ENCODE measurements around the gene OR4D10. TPM values are rescaled to one million over a fixed set of nuclear protein-coding genes. Genes with fewer than 3 reads are reported as not detected.

OR4D10 gene
- total and polyA plus RNA-seq, 2 experiments from 2014 or later = not detected

GRCh38 chr11:59479906-59480305 lies 6.8 kb downstream of the OR4D10 start (continued):
- TF ChIP-seq, protein P1, sequence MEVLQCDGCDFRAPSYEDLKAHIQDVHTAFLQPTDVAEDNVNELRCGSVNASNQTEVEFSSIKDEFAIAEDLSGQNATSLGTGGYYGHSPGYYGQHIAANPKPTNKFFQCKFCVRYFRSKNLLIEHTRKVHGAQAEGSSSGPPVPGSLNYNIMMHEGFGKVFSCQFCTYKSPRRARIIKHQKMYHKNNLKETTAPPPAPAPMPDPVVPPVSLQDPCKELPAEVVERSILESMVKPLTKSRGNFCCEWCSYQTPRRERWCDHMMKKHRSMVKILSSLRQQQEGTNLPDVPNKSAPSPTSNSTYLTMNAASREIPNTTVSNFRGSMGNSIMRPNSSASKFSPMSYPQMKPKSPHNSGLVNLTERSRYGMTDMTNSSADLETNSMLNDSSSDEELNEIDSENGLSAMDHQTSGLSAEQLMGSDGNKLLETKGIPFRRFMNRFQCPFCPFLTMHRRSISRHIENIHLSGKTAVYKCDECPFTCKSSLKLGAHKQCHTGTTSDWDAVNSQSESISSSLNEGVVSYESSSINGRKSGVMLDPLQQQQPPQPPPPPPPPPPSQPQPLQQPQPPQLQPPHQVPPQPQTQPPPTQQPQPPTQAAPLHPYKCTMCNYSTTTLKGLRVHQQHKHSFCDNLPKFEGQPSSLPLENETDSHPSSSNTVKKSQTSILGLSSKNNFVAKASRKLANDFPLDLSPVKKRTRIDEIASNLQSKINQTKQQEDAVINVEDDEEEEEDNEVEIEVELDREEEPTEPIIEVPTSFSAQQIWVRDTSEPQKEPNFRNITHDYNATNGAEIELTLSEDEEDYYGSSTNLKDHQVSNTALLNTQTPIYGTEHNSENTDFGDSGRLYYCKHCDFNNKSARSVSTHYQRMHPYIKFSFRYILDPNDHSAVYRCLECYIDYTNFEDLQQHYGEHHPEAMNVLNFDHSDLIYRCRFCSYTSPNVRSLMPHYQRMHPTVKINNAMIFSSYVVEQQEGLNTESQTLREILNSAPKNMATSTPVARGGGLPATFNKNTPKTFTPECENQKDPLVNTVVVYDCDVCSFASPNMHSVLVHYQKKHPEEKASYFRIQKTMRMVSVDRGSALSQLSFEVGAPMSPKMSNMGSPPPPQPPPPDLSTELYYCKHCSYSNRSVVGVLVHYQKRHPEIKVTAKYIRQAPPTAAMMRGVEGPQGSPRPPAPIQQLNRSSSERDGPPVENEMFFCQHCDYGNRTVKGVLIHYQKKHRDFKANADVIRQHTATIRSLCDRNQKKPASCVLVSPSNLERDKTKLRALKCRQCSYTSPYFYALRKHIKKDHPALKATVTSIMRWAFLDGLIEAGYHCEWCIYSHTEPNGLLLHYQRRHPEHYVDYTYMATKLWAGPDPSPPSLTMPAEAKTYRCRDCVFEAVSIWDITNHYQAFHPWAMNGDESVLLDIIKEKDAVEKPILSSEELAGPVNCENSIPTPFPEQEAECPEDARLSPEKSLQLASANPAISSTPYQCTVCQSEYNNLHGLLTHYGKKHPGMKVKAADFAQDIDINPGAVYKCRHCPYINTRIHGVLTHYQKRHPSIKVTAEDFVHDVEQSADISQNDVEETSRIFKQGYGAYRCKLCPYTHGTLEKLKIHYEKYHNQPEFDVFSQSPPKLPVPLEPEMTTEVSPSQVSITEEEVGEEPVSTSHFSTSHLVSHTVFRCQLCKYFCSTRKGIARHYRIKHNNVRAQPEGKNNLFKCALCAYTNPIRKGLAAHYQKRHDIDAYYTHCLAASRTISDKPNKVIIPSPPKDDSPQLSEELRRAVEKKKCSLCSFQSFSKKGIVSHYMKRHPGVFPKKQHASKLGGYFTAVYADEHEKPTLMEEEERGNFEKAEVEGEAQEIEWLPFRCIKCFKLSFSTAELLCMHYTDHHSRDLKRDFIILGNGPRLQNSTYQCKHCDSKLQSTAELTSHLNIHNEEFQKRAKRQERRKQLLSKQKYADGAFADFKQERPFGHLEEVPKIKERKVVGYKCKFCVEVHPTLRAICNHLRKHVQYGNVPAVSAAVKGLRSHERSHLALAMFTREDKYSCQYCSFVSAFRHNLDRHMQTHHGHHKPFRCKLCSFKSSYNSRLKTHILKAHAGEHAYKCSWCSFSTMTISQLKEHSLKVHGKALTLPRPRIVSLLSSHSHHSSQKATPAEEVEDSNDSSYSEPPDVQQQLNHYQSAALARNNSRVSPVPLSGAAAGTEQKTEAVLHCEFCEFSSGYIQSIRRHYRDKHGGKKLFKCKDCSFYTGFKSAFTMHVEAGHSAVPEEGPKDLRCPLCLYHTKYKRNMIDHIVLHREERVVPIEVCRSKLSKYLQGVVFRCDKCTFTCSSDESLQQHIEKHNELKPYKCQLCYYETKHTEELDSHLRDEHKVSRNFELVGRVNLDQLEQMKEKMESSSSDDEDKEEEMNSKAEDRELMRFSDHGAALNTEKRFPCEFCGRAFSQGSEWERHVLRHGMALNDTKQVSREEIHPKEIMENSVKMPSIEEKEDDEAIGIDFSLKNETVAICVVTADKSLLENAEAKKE (CRISPR knock-in tag; IDR thresholded peaks at IDR 0.05) = no peak
- no peak for TF ChIP-seq CTCF (conservative IDR thresholded peaks at IDR 0.05; ENCODE audit: low read depth in 2 of 2)

- Histone ChIP-seq H3K4me2 (no peak overlapping the region), H3K4me3 (no peak overlapping the region), H3K9me2 (ENCODE audit: insufficient read depth) (no peaks in the 10 kb centered on the region), H3K27ac (ENCODE audit: low read depth) (no peak overlapping the region), H3K36me3 (ENCODE audit: insufficient read depth) (no peaks in the 10 kb centered on the region), H3K27me3 (ENCODE audit: insufficient read depth) (no peaks in the 10 kb centered on the region), H3F3A (replicated peaks; ENCODE audit: low read depth) (no peaks in the 10 kb centered on the region), H3K4me1 (ENCODE audit: insufficient read depth) (no peaks in the 10 kb centered on the region), H4K20me1 (replicated peaks; ENCODE audit: insufficient read depth) (no peaks in the 10 kb centered on the region), H3K79me2 (replicated peaks; ENCODE audit: insufficient read depth) (no peaks in the 10 kb centered on the region), H2AFZ (no peak overlapping the region)
- no peak overlapping the region for H3K4me3 Mint-ChIP-seq
- no peaks in the 10 kb centered on the region for H3K36me3 Mint-ChIP-seq (ENCODE audit: low read depth)
- no peak for ATAC-seq
- H3K27me3 Mint-ChIP-seq (ENCODE audit: insufficient read depth, low read depth, poor library complexity) = peaks cover 1% of the 10 kb centered on the region
- H3K4me1 Mint-ChIP-seq = no peaks in the 10 kb centered on the region
- no peaks in the 10 kb centered on the region for H3K9me3 Mint-ChIP-seq
- no peak for DNase-seq (ENCODE audit: low spot score)
- H3K27ac Mint-ChIP-seq = no peak overlapping the region
- TF ChIP-seq ZNF331 (CRISPR knock-in tag; IDR thresholded peaks at IDR 0.05; ENCODE audit: low read depth) (no peak), CREB1 (CRISPR knock-in tag; IDR thresholded peaks at IDR 0.05; ENCODE audit: low read depth) (no peak), NANOG (IDR thresholded peaks at IDR 0.05; ENCODE audit: borderline replicate concordance) (no peak), EZH2 (IDR thresholded peaks at IDR 0.05; ENCODE audit: low read depth, unreplicated experiment) (no peak), JUNB (IDR thresholded peaks at IDR 0.05; ENCODE audit: unreplicated experiment) (no peak)
- TF ChIP-seq, protein P1 (CRISPR knock-in tag; IDR thresholded peaks at IDR 0.05) = no peak
Observed at GRCh38 chr11:59480359-59480758, 7.2 kb downstream of the OR4D10 start.
